GM12878 (cell line): ENCODE measurements around the gene UIMC1. TPM values are rescaled to one million over a fixed set of nuclear protein-coding genes. Genes with fewer than 3 reads are reported as not detected.
A peak's percentile ranks its signal among the peaks of the same experiment; 100 is the strongest.

ENCODE experiments used
- ATF2 ChIP-seq: IDR thresholded peaks from 2 replicates; pipeline ENCODE4 v1.6.1; 2012; ENCODE audit warnings: low read length, inconsistent platforms
- CREB1 ChIP-seq: IDR thresholded peaks from 2 replicates; pipeline ENCODE4 v1.6.1; 2012; ENCODE audit warnings: low read depth, mild to moderate bottlenecking, inconsistent platforms
- CUX1 ChIP-seq: IDR thresholded peaks from 2 replicates; pipeline ENCODE4 v1.6.1; 2012; ENCODE audit warnings: improper control_type of control experiment, low read depth, low read length; ENCODE audit not compliant: insufficient replicate concordance
- E4F1 ChIP-seq: fragments of 450-650 bp; IDR thresholded peaks from 2 replicates; pipeline ENCODE4 v1.6.1; 2018; ENCODE audit warnings: borderline replicate concordance, mild to moderate bottlenecking; ENCODE audit not compliant: partially characterized antibody
- EED ChIP-seq: sonication (generic); IDR thresholded peaks from 2 replicates; pipeline ENCODE4 v1.6.1; 2016; ENCODE audit warnings: antibody characterized with exemption, low read depth
- FOXM1 ChIP-seq: IDR thresholded peaks from 2 replicates; pipeline ENCODE4 v1.6.1; 2012; ENCODE audit warnings: low read depth, mild to moderate bottlenecking, inconsistent platforms, low read length, moderate library complexity
- HDAC6 ChIP-seq: fragments of 200-600 bp; sonication (generic); IDR thresholded peaks from one replicate; pipeline ENCODE4 v1.8.0; 2017; ENCODE audit warnings: antibody characterized with exemption; ENCODE audit not compliant: unreplicated experiment
- IKZF1 ChIP-seq: fragments of 450-650 bp; conservative IDR thresholded peaks from 2 replicates; pipeline ENCODE4 v1.6.1; 2017; ENCODE audit warnings: antibody characterized with exemption, mild to moderate bottlenecking
- KLF5 ChIP-seq: fragments of 450-650 bp; IDR thresholded peaks from 2 replicates; pipeline ENCODE4 v1.6.1; 2014; ENCODE audit warnings: mild to moderate bottlenecking; ENCODE audit not compliant: partially characterized antibody
- MEF2A ChIP-seq: IDR thresholded peaks from 2 replicates; pipeline ENCODE4 v1.6.1; 2011; ENCODE audit warnings: low read depth, mild to moderate bottlenecking, low read length, moderate library complexity; ENCODE audit not compliant: insufficient read depth
- NFXL1 ChIP-seq: fragments of 450-650 bp; IDR thresholded peaks from 2 replicates; pipeline ENCODE4 v1.6.1; 2017; ENCODE audit warnings: antibody characterized with exemption, mild to moderate bottlenecking, borderline replicate concordance
- POLR2AphosphoS5 ChIP-seq: IDR thresholded peaks from 2 replicates; pipeline ENCODE4 v1.6.1; 2011; ENCODE audit warnings: mild to moderate bottlenecking, low read length, inconsistent platforms
- RBBP5 ChIP-seq: fragments of 200-600 bp; sonication (generic); conservative IDR thresholded peaks from 2 replicates; pipeline ENCODE4 v1.6.1; 2016
- RELA ChIP-seq: fragments of 450-650 bp; IDR thresholded peaks from 2 replicates; pipeline ENCODE4 v1.8.0; 2014; ENCODE audit warnings: borderline replicate concordance; ENCODE audit not compliant: partially characterized antibody
- WRNIP1 ChIP-seq: IDR thresholded peaks from 2 replicates; pipeline ENCODE4 v1.6.1; 2011; ENCODE audit warnings: low read depth, low read length, improper control_type of control experiment, borderline replicate concordance
- ZBTB11 ChIP-seq: fragments of 450-650 bp; formaldehyde crosslinking; IDR thresholded peaks from 2 replicates; pipeline ENCODE4 v1.5.0; 2022; ENCODE audit warnings: mild to moderate bottlenecking, missing genetic modification characterization
- ZNF217 ChIP-seq: fragments of 450-650 bp; IDR thresholded peaks from 2 replicates; pipeline ENCODE4 v1.6.1; 2017; ENCODE audit warnings: antibody characterized with exemption, mild to moderate bottlenecking
- polyA plus RNA-seq, 11 experiments: library from polyadenylated mRNA; depleted of rRNA in 4 of 11; unstranded in 6 of 11; stranded (reverse) in 5 of 11; fragments of >200 nt; fragmentation: Nextera tagmentation in 4 of 11; fragmentation: Illumina TruSeq in 1 of 11; extraction: Ambion mirVana in 4 of 11; extraction: Trizol in 1 of 11; gene quantifications; 1 replicate in 1 of 11; 2 replicates in 10 of 11; pipeline versions ENCODE4 v1.2.1 to v1.2.3, GENCODE V29; 2011 to 2016; ENCODE audit warnings: inconsistent platforms in 2 of 11, missing spikeins in 2 of 11, low read depth in 1 of 11
- total RNA-seq, 4 experiments: library from RNA; depleted of rRNA in 3 of 4; stranded (reverse); fragments of >200 nt in 3 of 4; fragmentation: Illumina TruSeq in 1 of 4; extraction: Trizol in 1 of 4; gene quantifications; 2 replicates each; pipeline versions ENCODE4 v1.2.1 to v1.2.3, GENCODE V29; 2013 to 2021

UIMC1 gene
- total and polyA plus RNA-seq, 10 of the 15 experiments (the other 5 are each of a cell fraction or from before 2014, with no cell fraction given) = 16.2 to 51.4 (median 32.7) TPM

- TF ChIP-seq POLR2AphosphoS5 (peak; percentile 90), HDAC6 (no peak), FOXM1 (no peak), KLF5 (peak; percentile 13), CUX1 (no peak), CREB1 (no peak), IKZF1 (peak; percentile 69), ZNF217 (no peak), NFXL1 (no peak), EED (no peak), MEF2A (no peak), RBBP5 (no peak), WRNIP1 (no peak), RELA (peak; percentile 15), E4F1 (no peak), ATF2 (no peak), ZBTB11 (CRISPR knock-in tag) (no peak)
Observed at GRCh38 chr5:177022386-177023302, 16.1 kb upstream of the UIMC1 start, which contains the start of gene ZNF346 (continued).
